ENCODE measurements around the gene PIK3R6.

DNA sequence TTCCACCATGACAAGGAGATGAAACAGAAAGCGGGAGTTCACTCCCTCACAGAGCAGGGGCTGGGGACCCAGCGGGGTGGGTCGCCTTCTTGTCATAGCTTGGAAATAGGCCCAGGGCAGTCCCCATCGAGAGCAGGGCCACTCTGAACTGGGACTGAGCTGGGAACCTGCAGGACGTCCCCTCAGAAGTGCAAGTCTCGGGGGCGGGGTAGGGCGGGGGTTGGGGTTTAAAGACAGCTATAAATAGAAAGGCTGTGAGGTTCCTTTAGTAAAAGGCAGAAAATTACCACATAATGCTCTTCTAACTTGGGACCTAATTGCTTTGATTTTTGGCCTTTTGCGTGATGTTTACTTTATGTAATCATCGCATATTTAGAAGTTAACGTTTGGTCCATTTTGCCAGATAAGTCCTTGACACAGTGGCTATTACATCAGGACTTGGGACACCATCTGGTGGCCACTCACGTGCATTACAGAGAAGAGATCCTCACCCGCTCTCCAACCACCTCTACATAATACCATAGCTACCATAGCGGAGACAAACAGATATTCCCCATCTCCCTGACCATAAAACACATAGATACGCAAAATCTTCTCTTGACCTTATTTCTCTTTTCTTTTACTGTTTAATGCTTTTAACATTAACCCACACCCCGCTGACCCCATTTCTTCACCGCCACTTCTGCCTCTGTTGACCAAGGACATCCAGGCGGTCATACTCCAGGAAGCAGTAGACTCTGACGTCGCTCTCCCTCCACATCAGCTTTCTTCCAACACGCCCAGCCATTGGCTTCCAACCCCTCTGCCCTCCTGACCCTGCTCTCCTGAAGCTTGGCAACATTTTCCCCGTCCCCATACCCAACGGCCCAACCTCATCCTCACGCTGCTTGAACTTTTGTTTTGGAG, 27.5 kb upstream of the PIK3R6 start:
- TF ChIP-seq SP1 (IDR thresholded peaks at IDR 0.05) (no peak), NFRKB (IDR thresholded peaks at IDR 0.05) (no peak), SUZ12 (IDR thresholded peaks at IDR 0.05) (no peak), ARNT (IDR thresholded peaks at IDR 0.05) (no peak), BHLHE40 (IDR thresholded peaks at IDR 0.05; ENCODE audit: borderline replicate concordance) (no peak)

Measured in HEK293T (cell line).